ENCODE measurements around the gene PTGIS.

The PTGIS gene

GRCh38 chr20:49464556-49464955, 103.4 kb downstream of the PTGIS start:
- no peak for DNase-seq

GRCh38 chr20:49462626-49463025, 105.3 kb downstream of the PTGIS start:
- DNase-seq: no peak

GRCh38 chr20:49461894-49462620, 105.9 kb downstream of the PTGIS start:
- DNase-seq: no peak

- no peak for DNase-seq
Measured at GRCh38 chr20:49460916-49461315, 107.0 kb downstream of the PTGIS start.

GRCh38 chr20:49460131-49460530, 107.8 kb downstream of the PTGIS start:
- no peak for DNase-seq

GRCh38 chr20:49459684-49460083, 108.3 kb downstream of the PTGIS start:
- no peak for DNase-seq

- no peak for DNase-seq
Measured at GRCh38 chr20:49457444-49457843, 110.5 kb downstream of the PTGIS start.

GRCh38 chr20:49456646-49457045, 111.3 kb downstream of the PTGIS start:
- DNase-seq: no peak

- DNase-seq: no peak
Measured at GRCh38 chr20:49455691-49456090, 112.2 kb downstream of the PTGIS start.
